ENCODE data around the gene KLHL11. TPM values are rescaled to one million over a fixed set of nuclear protein-coding genes. Genes with fewer than 3 reads are reported as not detected.

KLHL11 gene
- total and polyA plus RNA-seq, 10 of the 15 experiments (the other 5 are each of a cell fraction or from before 2014, with no cell fraction given): 0.07 to 17.2 (median 10.1) TPM

DNA sequence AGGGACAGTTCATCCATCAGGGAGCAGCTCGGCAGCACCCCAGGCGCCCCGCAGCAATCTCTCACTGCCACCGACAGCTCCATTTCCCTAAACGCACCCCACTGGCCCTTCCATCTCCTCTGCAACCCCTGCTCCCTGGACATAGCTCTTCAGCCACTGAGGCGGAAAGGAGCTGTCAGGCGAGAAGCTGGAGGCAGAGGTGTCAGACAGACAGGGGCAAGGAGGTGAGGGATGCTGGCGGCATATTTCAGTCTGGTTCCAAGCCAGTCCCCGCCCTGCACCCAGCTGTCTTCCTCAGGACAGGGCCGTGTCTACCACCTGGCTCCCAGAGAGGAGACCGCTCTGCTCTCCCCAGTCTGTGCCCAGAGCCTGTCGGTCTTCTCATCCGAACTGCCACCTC lies 43.9 kb upstream of the KLHL11 start:
- ChIA-PET POLR2A (no interaction called here), RAD21 (ENCODE audit: unreplicated experiment) (no interaction called here), CTCF (no interaction called here), SMC1A (ENCODE audit: uncharacterized antibody, unreplicated experiment) (no interaction called here)
- H3K9ac ChIP-seq (ENCODE audit: control insufficient read depth, insufficient read depth, low read length): no peak overlapping the region
- H3K79me2 ChIP-seq (ENCODE audit: control insufficient read depth, insufficient read depth, low read length): peaks cover 12% of the 10 kb centered on the region
- no TSS peak for BruUV-seq (replicated peaks)
- H3K9me3 ChIP-seq (replicated peaks; ENCODE audit: control insufficient read depth, insufficient read depth, low read length): no peaks in the 10 kb centered on the region
- WGBS (ENCODE audit: insufficient coverage, insufficient replicate concordance, low lambda C conversion rate, missing lambda C conversion rate): 96% methylated on average over 13 of the region's 13 CpGs
- DNase-seq (ENCODE audit: low read depth, low spot score): no peak
- no peaks in the 10 kb centered on the region for H3K27me3 ChIP-seq (replicated peaks in 1 of 2; ENCODE audit: control insufficient read depth in 2 of 2, insufficient read depth in 2 of 2, low read length in 1 of 2)
- H3K36me3 ChIP-seq (ENCODE audit: control insufficient read depth in 2 of 2, insufficient read depth in 2 of 2, low read length in 1 of 2): peaks cover 42 to 55% of the 10 kb centered on the region in 2 experiments
- no peak overlapping the region for H2AFZ ChIP-seq (ENCODE audit: control insufficient read depth, low read depth, low read length)
- no peaks in the 10 kb centered on the region for H3K4me1 ChIP-seq (ENCODE audit: control insufficient read depth, insufficient read depth, low read length)
- TF ChIP-seq, protein P1, sequence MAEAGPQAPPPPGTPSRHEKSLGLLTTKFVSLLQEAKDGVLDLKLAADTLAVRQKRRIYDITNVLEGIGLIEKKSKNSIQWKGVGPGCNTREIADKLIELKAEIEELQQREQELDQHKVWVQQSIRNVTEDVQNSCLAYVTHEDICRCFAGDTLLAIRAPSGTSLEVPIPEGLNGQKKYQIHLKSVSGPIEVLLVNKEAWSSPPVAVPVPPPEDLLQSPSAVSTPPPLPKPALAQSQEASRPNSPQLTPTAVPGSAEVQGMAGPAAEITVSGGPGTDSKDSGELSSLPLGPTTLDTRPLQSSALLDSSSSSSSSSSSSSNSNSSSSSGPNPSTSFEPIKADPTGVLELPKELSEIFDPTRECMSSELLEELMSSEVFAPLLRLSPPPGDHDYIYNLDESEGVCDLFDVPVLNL (IDR thresholded peaks at IDR 0.05; ENCODE audit: low read depth, low read length): no peak
- TF ChIP-seq CBX3 (IDR thresholded peaks at IDR 0.05; ENCODE audit: borderline replicate concordance, low read depth): no peak
- no peak for TF ChIP-seq ZNF274 (IDR thresholded peaks at IDR 0.05; ENCODE audit: insufficient read depth, insufficient read length)
- TF ChIP-seq FOS (IDR thresholded peaks at IDR 0.05; ENCODE audit: borderline replicate concordance, extremely low read depth, insufficient read length): no peak
- TF ChIP-seq, protein P2, sequence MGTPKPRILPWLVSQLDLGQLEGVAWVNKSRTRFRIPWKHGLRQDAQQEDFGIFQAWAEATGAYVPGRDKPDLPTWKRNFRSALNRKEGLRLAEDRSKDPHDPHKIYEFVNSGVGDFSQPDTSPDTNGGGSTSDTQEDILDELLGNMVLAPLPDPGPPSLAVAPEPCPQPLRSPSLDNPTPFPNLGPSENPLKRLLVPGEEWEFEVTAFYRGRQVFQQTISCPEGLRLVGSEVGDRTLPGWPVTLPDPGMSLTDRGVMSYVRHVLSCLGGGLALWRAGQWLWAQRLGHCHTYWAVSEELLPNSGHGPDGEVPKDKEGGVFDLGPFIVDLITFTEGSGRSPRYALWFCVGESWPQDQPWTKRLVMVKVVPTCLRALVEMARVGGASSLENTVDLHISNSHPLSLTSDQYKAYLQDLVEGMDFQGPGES (IDR thresholded peaks at IDR 0.05): no peak
- TF ChIP-seq EZH2 (IDR thresholded peaks at IDR 0.05; ENCODE audit: borderline replicate concordance, control insufficient read depth, low read depth, low read length): no peak
- no peak for TF ChIP-seq POU2F2 (IDR thresholded peaks at IDR 0.05; ENCODE audit: borderline replicate concordance, low read depth, low read length)
- TF ChIP-seq CBX5 (IDR thresholded peaks at IDR 0.05; ENCODE audit: low read depth): no peak
- TF ChIP-seq SMAD1 (IDR thresholded peaks at IDR 0.05; ENCODE audit: low read depth, partially characterized antibody): no peak
- no peak for TF ChIP-seq SIX5 (IDR thresholded peaks at IDR 0.05; ENCODE audit: low read depth, low read length, severe bottlenecking)
- TF ChIP-seq RFX5 (IDR thresholded peaks at IDR 0.05; ENCODE audit: low read depth, low read length): no peak
- TF ChIP-seq KAT2A (conservative IDR thresholded peaks at IDR 0.05; ENCODE audit: control insufficient read depth, low read depth, low read length): no peak
- TF ChIP-seq MXI1 (IDR thresholded peaks at IDR 0.05; ENCODE audit: low read depth, low read length): no peak
- no peak for TF ChIP-seq EGR1 (IDR thresholded peaks at IDR 0.05; ENCODE audit: borderline replicate concordance in 1 of 2, low read depth in 2 of 2, low read length in 2 of 2)
- TF ChIP-seq, protein P3, sequence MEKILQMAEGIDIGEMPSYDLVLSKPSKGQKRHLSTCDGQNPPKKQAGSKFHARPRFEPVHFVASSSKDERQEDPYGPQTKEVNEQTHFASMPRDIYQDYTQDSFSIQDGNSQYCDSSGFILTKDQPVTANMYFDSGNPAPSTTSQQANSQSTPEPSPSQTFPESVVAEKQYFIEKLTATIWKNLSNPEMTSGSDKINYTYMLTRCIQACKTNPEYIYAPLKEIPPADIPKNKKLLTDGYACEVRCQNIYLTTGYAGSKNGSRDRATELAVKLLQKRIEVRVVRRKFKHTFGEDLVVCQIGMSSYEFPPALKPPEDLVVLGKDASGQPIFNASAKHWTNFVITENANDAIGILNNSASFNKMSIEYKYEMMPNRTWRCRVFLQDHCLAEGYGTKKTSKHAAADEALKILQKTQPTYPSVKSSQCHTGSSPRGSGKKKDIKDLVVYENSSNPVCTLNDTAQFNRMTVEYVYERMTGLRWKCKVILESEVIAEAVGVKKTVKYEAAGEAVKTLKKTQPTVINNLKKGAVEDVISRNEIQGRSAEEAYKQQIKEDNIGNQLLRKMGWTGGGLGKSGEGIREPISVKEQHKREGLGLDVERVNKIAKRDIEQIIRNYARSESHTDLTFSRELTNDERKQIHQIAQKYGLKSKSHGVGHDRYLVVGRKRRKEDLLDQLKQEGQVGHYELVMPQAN (conservative IDR thresholded peaks at IDR 0.05): no peak
- no peak for TF ChIP-seq RUNX3 (IDR thresholded peaks at IDR 0.05; ENCODE audit: low read length)
- H3K4me3 ChIP-seq: no peak overlapping the region
- H3K27ac ChIP-seq (ENCODE audit: control insufficient read depth, insufficient read depth): no peak overlapping the region
- in situ Hi-C loops (cut with MboI) (no loop called here), intact Hi-C loops (cut with micrococcal nuclease; ENCODE audit: unreplicated experiment) (no loop called here)
- 0 out of 2 replicates have a peak, but pooled peaks cover 5% of the 10 kb centered on the region for H4K20me1 ChIP-seq (ENCODE audit: control insufficient read depth, insufficient read depth)
- no peak overlapping the region for H3K4me2 ChIP-seq (ENCODE audit: control insufficient read depth, insufficient read depth)
- no peak for FAIRE-seq
- no peak for ATAC-seq
